ENCODE data around the gene OR10A2.

- TF ChIP-seq, protein P1, sequence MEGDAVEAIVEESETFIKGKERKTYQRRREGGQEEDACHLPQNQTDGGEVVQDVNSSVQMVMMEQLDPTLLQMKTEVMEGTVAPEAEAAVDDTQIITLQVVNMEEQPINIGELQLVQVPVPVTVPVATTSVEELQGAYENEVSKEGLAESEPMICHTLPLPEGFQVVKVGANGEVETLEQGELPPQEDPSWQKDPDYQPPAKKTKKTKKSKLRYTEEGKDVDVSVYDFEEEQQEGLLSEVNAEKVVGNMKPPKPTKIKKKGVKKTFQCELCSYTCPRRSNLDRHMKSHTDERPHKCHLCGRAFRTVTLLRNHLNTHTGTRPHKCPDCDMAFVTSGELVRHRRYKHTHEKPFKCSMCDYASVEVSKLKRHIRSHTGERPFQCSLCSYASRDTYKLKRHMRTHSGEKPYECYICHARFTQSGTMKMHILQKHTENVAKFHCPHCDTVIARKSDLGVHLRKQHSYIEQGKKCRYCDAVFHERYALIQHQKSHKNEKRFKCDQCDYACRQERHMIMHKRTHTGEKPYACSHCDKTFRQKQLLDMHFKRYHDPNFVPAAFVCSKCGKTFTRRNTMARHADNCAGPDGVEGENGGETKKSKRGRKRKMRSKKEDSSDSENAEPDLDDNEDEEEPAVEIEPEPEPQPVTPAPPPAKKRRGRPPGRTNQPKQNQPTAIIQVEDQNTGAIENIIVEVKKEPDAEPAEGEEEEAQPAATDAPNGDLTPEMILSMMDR (IDR thresholded peaks at IDR 0.05; ENCODE audit: low read depth, low read length), result no peak
- TF ChIP-seq EZH2phosphoT487 (IDR thresholded peaks at IDR 0.05; ENCODE audit: low read depth), result no peak
These were observed 1.6 kb downstream of the OR10A2 start for GRCh38 chr11:6864438-6864837.

All from OCI-LY3 (cell line).